Panc1 (cell line): ENCODE data around the gene SRSF10. TPM values are rescaled to one million over a fixed set of nuclear protein-coding genes. Genes with fewer than 3 reads are reported as not detected.

Experiments used
- ATAC-seq: fragments of 200-7000 bp; cut with Tn5 transposase; 2 replicates; pipeline ENCODE4 v1.9.1; 2020; ENCODE audit warnings: mild to moderate bottlenecking, moderate library complexity
- BruUV-seq: library from RNA; stranded (reverse); fragments of 400-500 nt; replicated peaks from 2 replicates; lab custom pipeline; 2021; lab: Mats Ljungman, UMichigan
- CTCF ChIA-PET: fragments of 300-600 bp; sonication (Branson Sonifier 250); formaldehyde crosslinking; loops from one replicate; lab custom pipeline; 2022; ENCODE audit warnings: antibody characterized with exemption; lab: Charles Lee
- POLR2A ChIA-PET: fragments of 300-600 bp; sonication (Branson Sonifier 250); formaldehyde crosslinking; loops from one replicate; lab custom pipeline; 2022; ENCODE audit warnings: antibody characterized with exemption; lab: Charles Lee
- DNase-seq: peaks from one replicate; pipeline ENCODE4 v3.0.0-alpha.2; 2010; ENCODE audit warnings: low read depth, low spot score
- H3K27ac ChIP-seq: 2 replicates; pipeline ENCODE4 v1.5.1; 2011; ENCODE audit warnings: mild to moderate bottlenecking, low read length, inconsistent platforms
- H3K27me3 ChIP-seq: fragments of 200-500 bp; sonication (Bioruptor generic); 2 replicates; pipeline ENCODE4 v1.6.0; 2014; ENCODE audit warnings: low read length, inconsistent platforms; ENCODE audit not compliant: control insufficient read depth, insufficient read depth
- H3K36me3 ChIP-seq: fragments of 200-500 bp; sonication (Bioruptor generic); 2 replicates; pipeline ENCODE4 v1.5.1; 2014; ENCODE audit warnings: inconsistent platforms, mild to moderate bottlenecking, low read length, moderate library complexity; ENCODE audit not compliant: control insufficient read depth, insufficient read depth
- H3K4me1 ChIP-seq: 2 replicates; pipeline ENCODE4 v1.5.1; 2011; ENCODE audit warnings: inconsistent platforms, mild to moderate bottlenecking, low read length, moderate library complexity; ENCODE audit not compliant: control insufficient read depth, insufficient read depth
- H3K4me3 ChIP-seq, 2 experiments: 2 replicates each; pipeline ENCODE4 v1.5.1; 2011 to 2012; ENCODE audit warnings: low read depth in 2 of 2, low read length in 2 of 2, mild to moderate bottlenecking in 2 of 2, inconsistent platforms in 1 of 2, moderate library complexity in 1 of 2
- H3K9me3 ChIP-seq: fragments of 200-500 bp; sonication (Bioruptor generic); 2 replicates; pipeline ENCODE4 v1.5.1; 2014; ENCODE audit warnings: low read depth, mild to moderate bottlenecking, inconsistent platforms, low read length, moderate library complexity; ENCODE audit not compliant: control insufficient read depth, insufficient read depth
- CTCF ChIP-seq: fragments of 450-650 bp; IDR thresholded peaks from 2 replicates; pipeline ENCODE4 v1.5.1; 2017; ENCODE audit warnings: mild to moderate bottlenecking
- POLR2AphosphoS5 ChIP-seq: IDR thresholded peaks from 2 replicates; pipeline ENCODE4 v1.6.1; 2012; ENCODE audit warnings: mild to moderate bottlenecking, low read depth, low read length, moderate library complexity
- REST ChIP-seq, 2 experiments: IDR thresholded peaks; 2 replicates each; pipeline ENCODE4 v1.6.1; 2011 to 2012; ENCODE audit warnings: low read depth in 2 of 2, control low read depth in 1 of 2, low read length in 1 of 2, mild to moderate bottlenecking in 1 of 2, moderate library complexity in 1 of 2; ENCODE audit not compliant: insufficient read depth in 1 of 2
- SIN3A ChIP-seq: IDR thresholded peaks from 2 replicates; pipeline ENCODE4 v1.6.1; 2012; ENCODE audit warnings: low read depth, mild to moderate bottlenecking, low read length, moderate library complexity, borderline replicate concordance; ENCODE audit not compliant: insufficient read depth
- TCF7L2 ChIP-seq: IDR thresholded peaks from 2 replicates; pipeline ENCODE4 v1.6.1; 2011; ENCODE audit warnings: mild to moderate bottlenecking, low read depth, low read length, inconsistent platforms
- in situ Hi-C: cut with HindIII; loops from 2 replicates; pipeline ENCODE4 v1.10.0; 2016; ENCODE audit warnings: low sequenced_read_pairs, low pct_unique_long_range_greater_than_20kb
- intact Hi-C: fragments of 100-400 bp; cut with micrococcal nuclease; formaldehyde crosslinking; loops from one replicate; pipeline ENCODE4 v1.10.0; 2022; ENCODE audit not compliant: unreplicated experiment
- total RNA-seq: library from RNA; stranded (reverse); gene quantifications from one replicate; pipeline ENCODE4 v1.2.1, GENCODE V29; 2021; ENCODE audit not compliant: unreplicated experiment

The SRSF10 gene
- total RNA-seq, 1 experiment from 2014 or later: 137 TPM

GRCh38 chr1:23959461-23960290 is 20.5 kb downstream of the SRSF10 start, which contains the start of gene PNRC2:
PNRC2 (plus strand) TSS chr1:23959828; CDS start chr1:23961458, 1,630 bp downstream.
- no peak for DNase-seq
- Histone ChIP-seq H3K9me3 (no peaks in the 10 kb centered on the region), H3K4me3 (peak within 1 kb of the TSS; percentile 78 to 98), H3K4me1 (peaks cover 51% of the 10 kb centered on the region), H3K27me3 (no peaks in the 10 kb centered on the region), H3K27ac (peak within 1 kb of the TSS; percentile 100), H3K36me3 (peaks cover 24% of the 10 kb centered on the region)
- ATAC-seq: peak; percentile 89
- peak; percentile 97 for TF ChIP-seq POLR2AphosphoS5
- TF ChIP-seq REST (IDR thresholded peaks at IDR 0.05; ENCODE audit: insufficient read depth in 1 of 2, low read depth in 2 of 2, low read length in 1 of 2): peak in 1 of 2 experiments; percentile 30; a peak in 1 of 4 replicates
- TF ChIP-seq TCF7L2: peak; percentile 28; the same call in 1 of the 2 replicates
- no peak for TF ChIP-seq CTCF
- TF ChIP-seq SIN3A: peak; percentile 63; the same call in 1 of the 2 replicates
- no TSS peak for BruUV-seq
- in situ Hi-C loops (loop anchor here (10.0 kb wide), 1 partner anchor 65 kb away; no protein-coding TSS in a partner anchor), intact Hi-C loops (no loop called here)
- CTCF ChIA-PET: interaction anchor here (0.6 kb wide), 1 partner anchor 60 kb away, joined by 3 read pairs; no protein-coding TSS in a partner anchor
- POLR2A ChIA-PET: interaction anchor here (0.6 to 0.7 kb wide), 3 partner anchors 8 to 186 kb away, joined by 3 to 6 read pairs (median 5); no protein-coding TSS in a partner anchor

- intact Hi-C loops: no loop called here
- 0 out of 2 replicates have a peak, but pooled peaks have one; percentile 44 for TF ChIP-seq POLR2AphosphoS5
- TF ChIP-seq CTCF: peak; percentile 50; the same call in 1 of the 2 replicates
- TF ChIP-seq REST (IDR thresholded peaks at IDR 0.05; ENCODE audit: insufficient read depth in 1 of 2, low read depth in 2 of 2, low read length in 1 of 2): no peak
- H3K4me3 ChIP-seq: peak overlapping the region; percentile 78 to 98
- in situ Hi-C loops: no loop called here
- ChIA-PET CTCF (no interaction called here), POLR2A (interaction anchor here (0.7 kb wide), 1 partner anchor 1999 kb away, joined by 15 read pairs; no protein-coding TSS in a partner anchor)
- H3K9me3 ChIP-seq: no peaks in the 10 kb centered on the region
- DNase-seq (no peak), ATAC-seq (peak; percentile 74)
- peak overlapping the region; percentile 100 for H3K27ac ChIP-seq
- peaks cover 50% of the 10 kb centered on the region for H3K4me1 ChIP-seq
- no peaks in the 10 kb centered on the region for H3K27me3 ChIP-seq
- peaks cover 18% of the 10 kb centered on the region for H3K36me3 ChIP-seq
- no TSS peak for BruUV-seq
These were observed 21.2 kb downstream of the SRSF10 start for GRCh38 chr1:23958810-23959460.
